GM15510 (cell line): Measurements from ENCODE around the gene CCDC63.

Experiments
- POLR2A ChIP-seq: IDR thresholded peaks from 3 replicates; pipeline ENCODE4 v1.6.1; 2011; ENCODE audit warnings: borderline replicate concordance; ENCODE audit not compliant: insufficient read length; ENCODE audit errors: extremely low read depth

The CCDC63 gene

GRCh38 chr12:110940296-110940695 is 93.5 kb downstream of the CCDC63 start:
- no peak for TF ChIP-seq POLR2A

GRCh38 chr12:110940933-110941332 is 94.1 kb downstream of the CCDC63 start:
- TF ChIP-seq POLR2A = no peak

GRCh38 chr12:110941391-110941790 is 94.6 kb downstream of the CCDC63 start:
- TF ChIP-seq POLR2A = no peak

- TF ChIP-seq POLR2A = no peak
Observed at GRCh38 chr12:110943373-110943772, 96.6 kb downstream of the CCDC63 start.

DNA sequence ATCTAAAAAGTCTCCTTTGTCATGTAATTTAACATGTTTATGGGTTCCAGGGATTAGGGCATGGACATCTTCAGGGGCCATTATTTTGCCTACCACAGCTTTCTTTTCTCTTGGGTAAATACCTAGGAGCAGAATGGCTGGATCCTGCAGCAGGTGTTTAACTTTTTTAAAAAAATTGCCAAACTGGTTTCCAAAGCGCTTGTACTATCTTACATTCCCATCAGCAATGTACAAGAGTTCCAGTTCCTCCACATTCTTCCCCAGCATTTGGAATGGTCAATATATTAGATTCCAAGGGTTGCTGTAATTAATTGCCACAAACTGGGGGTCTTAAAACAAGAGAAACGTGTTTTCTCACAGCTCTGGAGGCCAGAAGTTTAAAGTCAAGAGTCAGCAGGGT is 101.3 kb downstream of the CCDC63 start:
- TF ChIP-seq POLR2A = no peak
